Activated CD4-positive, CD25-positive, alpha-beta regulatory T cell treated with anti-CD3 and anti-CD28 coated beads, Interleukin-2, amount 50 U/mL, for 16 hours (primary cell): ENCODE results near the gene MYO5B.

ENCODE experiments used
- DNase-seq: peaks from one replicate; pipeline ENCODE4 v3.0.0-alpha.2; 2020; ENCODE audit warnings: low read depth, low spot score

The MYO5B gene

GRCh38 chr18:49886891-49887764, 307.8 kb downstream of the MYO5B start:
- DNase-seq = no peak

- DNase-seq = no peak
Measured at GRCh38 chr18:49884959-49885358, 310.0 kb downstream of the MYO5B start.

GRCh38 chr18:49884465-49884864, 310.5 kb downstream of the MYO5B start:
- DNase-seq = no peak

- DNase-seq = no peak
Measured at GRCh38 chr18:49880661-49881060, 314.3 kb downstream of the MYO5B start.

DNA sequence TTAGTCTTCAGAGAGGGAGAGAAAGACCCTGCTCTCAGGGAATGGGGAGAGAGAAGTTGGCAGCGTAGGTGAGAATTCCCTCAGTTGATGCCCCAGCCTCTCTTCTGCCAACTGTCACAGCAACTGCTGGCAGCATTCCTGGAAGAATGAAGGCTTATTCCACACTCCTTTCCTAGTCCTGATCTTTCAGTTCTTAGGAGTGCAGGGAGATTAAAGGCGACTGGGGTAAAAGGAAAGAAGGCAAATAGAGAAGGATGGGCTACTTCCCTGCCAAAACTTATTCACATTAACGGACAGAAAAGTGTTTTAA, 315.7 kb downstream of the MYO5B start:
- DNase-seq = no peak

DNA sequence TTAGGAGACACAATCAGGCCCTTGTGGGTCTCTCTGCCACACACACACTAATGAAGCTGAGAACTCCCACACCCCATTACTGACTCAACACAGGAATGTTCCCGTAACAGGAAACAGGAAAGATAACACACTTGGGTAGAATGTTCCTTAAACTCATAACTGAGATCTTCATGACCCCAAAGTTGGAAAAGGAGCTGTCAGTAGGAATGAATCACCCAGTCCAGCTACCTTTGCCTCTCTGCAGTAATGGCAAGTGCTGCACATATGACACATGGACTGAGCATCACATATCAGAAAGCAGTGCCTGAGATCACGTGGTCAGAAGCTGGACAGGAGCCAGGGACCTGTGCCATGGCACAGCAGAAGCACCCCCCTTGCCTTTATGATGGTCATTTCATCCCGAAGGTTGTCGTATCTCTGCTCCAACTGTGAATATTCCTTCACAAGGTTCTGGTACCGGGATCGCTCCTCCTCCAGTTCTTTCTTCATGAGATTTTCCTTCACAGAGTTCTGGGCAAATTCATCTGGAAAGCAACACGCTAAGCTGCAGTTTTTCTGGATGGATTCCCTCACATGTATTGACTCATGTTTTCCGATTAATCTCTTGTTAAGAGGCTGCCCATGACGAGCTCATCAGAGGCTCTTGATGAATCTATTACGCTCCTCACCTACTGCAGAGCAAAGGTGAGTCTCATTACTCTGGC, 316.2 kb downstream of the MYO5B start:
- DNase-seq = no peak

GRCh38 chr18:49878015-49878414, 316.9 kb downstream of the MYO5B start:
- DNase-seq = no peak

- DNase-seq = no peak
Measured at GRCh38 chr18:49876536-49876935, 318.4 kb downstream of the MYO5B start.

DNA sequence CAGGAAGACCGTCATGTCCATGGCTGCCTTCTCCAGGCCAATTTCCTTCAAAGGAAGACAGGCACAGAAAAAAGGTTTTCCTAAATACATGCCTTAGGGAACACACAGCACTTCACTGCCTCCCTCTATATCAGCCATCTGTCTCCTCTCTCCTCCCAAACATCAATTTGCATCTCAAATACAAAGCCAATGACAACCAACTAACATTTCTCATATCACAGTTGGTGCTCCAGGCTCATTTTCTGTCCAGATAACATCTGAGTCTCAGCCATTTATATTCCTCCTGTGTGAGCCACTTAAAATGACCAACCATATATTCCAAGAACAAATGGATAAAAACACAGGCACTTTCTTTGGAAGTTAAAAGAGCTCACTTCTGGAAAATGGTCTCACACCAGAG, 319.2 kb downstream of the MYO5B start:
- DNase-seq = no peak

DNA sequence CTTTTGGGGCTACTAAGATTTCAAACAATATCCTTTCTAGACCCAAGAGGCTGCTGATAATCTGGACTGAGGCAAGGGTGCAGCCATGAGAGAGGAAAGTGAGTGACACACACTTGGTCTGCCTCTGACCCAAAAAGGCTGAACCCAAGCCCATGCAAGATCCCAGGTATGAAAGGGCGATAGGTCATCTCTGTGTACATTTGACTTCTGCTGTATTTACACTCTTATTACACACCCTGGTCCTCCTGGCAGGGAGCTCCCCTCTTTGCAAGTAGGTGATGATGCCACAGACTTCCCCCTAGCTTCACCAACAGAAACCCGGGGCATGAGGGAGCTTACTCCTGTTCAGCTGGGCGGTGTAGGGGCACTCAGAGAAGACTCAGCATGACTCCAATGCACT, 319.8 kb downstream of the MYO5B start:
- DNase-seq = no peak

DNA sequence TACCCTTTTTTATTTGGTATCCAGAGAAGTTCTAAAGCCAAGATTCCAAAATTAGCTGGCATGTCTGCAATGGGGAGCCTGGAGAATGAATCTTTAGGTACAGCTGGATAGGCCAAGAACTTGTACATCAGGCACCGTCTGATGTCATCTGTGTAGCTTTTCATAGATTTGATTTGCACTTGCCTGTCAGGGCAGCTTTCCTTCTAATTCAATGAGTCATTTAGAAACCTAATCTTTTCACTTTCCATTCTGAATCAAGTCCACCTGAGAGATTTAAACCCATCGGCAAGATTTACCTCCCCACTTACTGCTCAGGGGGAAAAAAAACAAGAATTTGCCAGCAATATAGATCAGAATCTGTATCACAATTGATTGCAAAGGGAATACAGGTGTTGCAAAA, 320.7 kb downstream of the MYO5B start:
- DNase-seq = no peak

- DNase-seq = no peak
Measured at GRCh38 chr18:49869354-49869753, 325.6 kb downstream of the MYO5B start.

GRCh38 chr18:49866680-49867079, 328.3 kb downstream of the MYO5B start:
- no peak for DNase-seq

- DNase-seq = no peak
Measured at GRCh38 chr18:49865401-49865800, 329.5 kb downstream of the MYO5B start.

DNA sequence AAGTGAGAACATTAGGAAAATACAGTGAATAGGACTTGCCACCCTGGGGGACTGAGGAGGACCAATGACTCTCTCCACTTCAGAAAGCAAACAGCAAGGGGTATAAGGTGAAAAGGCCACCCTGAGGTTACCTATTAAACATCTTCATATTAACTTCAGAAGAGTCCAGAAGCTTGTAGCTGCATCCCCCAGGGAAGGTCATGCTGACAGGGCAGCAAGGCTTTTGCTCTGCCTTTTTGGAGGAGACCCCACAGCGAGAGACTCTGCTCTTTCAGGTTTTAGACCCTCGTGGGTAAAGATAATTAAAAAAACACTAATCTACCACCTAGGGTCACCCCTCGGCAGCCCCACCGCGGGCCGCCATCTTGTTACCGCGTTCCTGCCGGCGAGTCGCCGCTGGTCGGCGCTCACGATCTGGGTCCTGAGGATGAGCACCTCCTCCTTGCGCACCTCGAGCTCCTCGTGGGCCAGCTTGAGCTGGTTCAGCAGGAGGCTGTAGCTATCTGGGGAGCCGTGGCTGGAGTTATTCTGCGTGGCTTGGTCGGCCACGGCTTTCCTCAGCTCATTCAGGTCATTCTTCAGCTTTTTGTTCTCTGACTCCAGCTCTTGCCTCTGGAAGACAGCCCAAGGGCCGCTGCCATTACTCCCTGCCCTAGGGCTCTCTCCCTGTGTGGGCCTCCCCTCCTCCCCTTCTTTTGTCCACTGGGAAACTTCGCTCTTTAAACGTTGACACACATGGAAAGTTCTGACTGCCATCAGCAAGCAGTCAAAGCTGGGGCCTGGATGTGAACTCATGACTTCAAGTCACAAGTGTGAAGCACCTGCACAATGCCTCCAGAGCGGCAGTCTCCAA, 331.0 kb downstream of the MYO5B start:
- DNase-seq = no peak

DNA sequence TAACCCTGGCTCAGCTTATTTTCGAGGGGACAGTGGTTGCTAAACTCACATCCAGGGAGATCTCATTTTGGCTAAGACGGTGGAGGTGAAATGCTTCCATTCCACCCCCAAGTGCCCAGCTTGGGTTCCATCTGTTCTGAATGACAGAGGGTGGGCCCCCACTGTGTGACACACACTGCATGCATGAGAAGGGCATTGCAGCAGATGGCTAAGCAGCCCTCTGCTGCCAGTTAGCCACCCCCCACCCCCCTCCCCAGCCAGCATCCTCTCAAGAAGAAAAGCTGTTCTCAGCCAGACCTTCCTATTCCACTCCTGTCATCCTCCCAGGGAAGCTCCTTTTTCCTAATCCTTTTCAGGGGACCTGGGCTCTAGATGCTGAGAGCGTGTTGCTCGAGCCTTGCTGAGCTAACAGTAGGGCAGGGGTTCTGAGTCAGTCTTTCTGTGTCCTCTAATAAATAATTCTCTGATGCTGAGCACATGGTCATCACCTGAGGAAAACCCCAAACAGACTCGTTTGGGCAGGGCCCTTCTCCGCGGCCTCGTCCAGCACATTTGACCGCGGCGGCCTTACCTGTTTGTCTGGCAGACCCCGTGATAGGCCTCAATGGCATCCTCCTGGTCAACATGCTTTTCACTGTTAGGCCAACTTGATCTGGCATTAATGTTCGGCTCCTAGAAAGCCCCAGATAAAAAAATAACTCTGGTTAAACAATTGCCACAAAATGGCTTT, 332.1 kb downstream of the MYO5B start:
- no peak for DNase-seq

- no peak for DNase-seq
Measured at GRCh38 chr18:49861659-49862058, 333.3 kb downstream of the MYO5B start.

DNA sequence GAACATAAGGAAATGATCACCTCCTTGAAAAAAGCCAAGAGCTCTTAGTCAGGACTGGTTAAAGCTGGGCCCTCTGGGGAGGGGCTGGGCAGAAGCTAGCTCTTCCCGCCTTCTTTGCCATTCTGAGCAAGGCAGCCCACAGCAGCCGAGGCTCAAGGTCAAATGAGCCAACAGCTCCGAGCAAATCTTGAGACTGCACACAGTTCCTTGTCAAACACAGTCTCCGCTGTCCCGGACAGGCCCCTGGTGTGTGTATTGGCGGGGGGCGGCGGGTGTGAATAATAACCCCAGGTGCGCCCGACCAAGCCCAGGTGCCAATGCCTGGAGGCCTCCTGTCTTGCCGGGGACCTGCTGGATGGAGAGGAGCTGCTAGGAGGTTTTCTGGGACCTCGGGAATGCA, 335.2 kb downstream of the MYO5B start:
- DNase-seq = no peak

- no peak for DNase-seq
Measured at GRCh38 chr18:49859021-49859359, 336.0 kb downstream of the MYO5B start.

- DNase-seq = peak; percentile 31
Measured at GRCh38 chr18:49858309-49859020, 336.5 kb downstream of the MYO5B start.

GRCh38 chr18:49857708-49858107, 337.2 kb downstream of the MYO5B start:
- no peak for DNase-seq
